UCSD-AML1 (cell line): ENCODE results near the gene TMEM240.
"Not testable (repeated sequence)": the region's sequence is repeated elsewhere in the genome, so short reads cannot be mapped to it uniquely, and the experiment has no call there.

Source experiments
- DNase-seq: peaks from one replicate; lab custom pipeline; 2025; ENCODE audit not compliant: unreplicated experiment; lab: John Stamatoyannopoulos, UW

Gene TMEM240

GRCh38 chr1:1527092-1527816, 13.2 kb downstream of the TMEM240 start:
- no peak for DNase-seq

DNA sequence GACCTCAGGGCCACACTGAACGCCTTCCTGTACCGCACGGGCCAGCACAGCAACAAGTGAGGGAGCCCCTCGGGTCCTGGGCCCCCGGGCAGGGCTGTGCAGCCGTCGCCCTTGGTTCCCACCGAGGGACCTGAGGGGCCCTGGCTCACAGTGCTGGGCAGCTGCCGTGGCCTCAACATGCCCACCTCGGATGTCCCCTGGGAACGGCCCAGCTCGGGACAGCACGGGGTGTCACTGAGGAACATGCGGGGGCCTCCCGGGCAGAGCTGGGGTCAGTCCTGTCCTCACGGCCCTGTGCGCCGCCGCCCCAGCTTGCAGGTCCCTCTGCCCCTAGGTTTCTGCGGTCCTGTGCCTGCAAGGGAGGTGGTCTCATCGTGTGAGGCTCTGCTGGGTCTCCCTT, 13.9 kb downstream of the TMEM240 start:
- not testable (repeated sequence) for DNase-seq

GRCh38 chr1:1524750-1525383, 15.6 kb downstream of the TMEM240 start:
- DNase-seq, result not testable (repeated sequence)

DNA sequence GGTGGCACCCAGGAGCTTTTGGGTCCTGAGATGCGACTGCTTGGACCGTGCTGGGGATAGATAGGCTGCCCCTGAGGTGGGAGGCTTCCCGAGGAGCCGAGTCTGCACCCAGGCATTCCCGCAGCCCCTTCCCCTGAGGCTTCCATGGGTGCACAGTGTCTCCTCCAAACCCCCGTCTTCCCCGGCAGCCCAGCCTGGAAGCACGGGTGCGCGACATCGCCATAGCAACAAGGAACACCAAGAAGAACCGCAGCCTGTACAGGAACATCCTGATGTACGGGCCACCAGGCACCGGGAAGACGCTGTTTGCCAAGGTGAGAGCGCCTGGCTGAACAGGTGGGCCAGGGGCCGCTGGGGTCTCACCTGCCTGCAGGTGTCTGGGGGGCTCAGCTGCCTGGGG, 16.8 kb downstream of the TMEM240 start:
- DNase-seq, result not testable (repeated sequence)

DNA sequence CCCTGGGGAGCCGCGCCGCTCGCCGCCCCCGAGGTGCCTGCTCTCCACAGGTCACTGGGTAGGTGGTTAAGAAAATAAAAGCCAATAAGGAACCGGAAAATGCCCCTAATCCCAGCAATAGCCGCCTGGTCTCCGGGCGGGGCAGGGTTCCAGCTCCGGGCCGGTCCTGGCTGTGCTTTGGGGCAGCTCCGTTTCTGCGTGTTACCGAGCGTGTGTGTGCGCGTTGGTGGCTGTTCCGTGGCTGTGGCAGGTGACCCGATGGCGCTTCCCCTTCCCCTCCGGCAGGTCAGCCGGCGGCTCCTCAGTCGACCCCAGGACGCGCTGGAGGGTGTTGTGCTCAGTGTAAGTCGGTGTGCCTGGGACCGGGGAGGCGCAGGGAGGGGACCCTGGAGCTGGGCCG, 17.2 kb downstream of the TMEM240 start:
- DNase-seq, result not testable (repeated sequence)

- not testable (repeated sequence) for DNase-seq
Observed at GRCh38 chr1:1522536-1522935, 17.9 kb downstream of the TMEM240 start.

GRCh38 chr1:1521331-1521730, 19.1 kb downstream of the TMEM240 start:
- no peak for DNase-seq

GRCh38 chr1:1519805-1520505, 20.5 kb downstream of the TMEM240 start:
- DNase-seq, result not testable (repeated sequence)

DNA sequence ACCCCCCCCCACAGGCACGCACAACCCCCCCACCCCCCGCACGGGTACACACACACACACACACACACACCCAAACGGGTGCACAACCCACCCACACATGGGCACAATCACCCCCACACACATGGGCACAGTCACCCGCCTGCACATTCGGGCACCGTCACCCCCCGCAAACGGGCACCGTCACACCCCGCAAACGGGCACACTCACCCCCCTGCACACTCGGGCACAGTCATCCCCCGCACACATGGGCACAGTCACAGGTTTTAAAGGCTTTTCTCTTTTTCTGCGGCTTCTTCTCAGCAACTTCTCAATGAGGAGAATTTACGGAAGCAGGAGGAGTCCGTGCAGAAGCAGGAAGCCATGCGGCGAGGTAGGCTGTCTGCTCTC, 21.8 kb downstream of the TMEM240 start:
- not testable (repeated sequence) for DNase-seq

- no peak for DNase-seq
Observed at GRCh38 chr1:1517973-1518620, 22.3 kb downstream of the TMEM240 start.

- DNase-seq, result not testable (repeated sequence)
Observed at GRCh38 chr1:1516923-1517322, 23.5 kb downstream of the TMEM240 start.

DNA sequence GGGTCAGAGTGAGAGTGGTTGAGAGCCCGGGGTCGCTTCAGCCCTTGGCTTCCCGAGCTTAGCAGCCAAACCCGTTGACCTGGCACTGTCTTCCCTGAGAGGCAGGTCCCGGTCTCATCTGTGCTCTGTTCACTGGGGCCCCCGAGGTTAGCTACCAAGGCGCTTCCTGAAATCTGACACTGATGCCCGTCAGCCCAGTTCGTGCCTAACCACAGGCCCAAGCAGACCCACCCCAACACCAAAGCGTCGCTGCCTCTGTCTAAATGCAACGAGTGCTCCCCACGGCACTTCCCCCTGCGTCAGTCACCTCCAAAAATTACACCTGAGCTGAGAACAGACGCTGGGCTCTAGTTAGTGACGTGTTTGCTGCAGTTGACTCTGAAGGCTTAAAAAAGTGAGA, 26.0 kb downstream of the TMEM240 start:
- not testable (repeated sequence) for DNase-seq

DNA sequence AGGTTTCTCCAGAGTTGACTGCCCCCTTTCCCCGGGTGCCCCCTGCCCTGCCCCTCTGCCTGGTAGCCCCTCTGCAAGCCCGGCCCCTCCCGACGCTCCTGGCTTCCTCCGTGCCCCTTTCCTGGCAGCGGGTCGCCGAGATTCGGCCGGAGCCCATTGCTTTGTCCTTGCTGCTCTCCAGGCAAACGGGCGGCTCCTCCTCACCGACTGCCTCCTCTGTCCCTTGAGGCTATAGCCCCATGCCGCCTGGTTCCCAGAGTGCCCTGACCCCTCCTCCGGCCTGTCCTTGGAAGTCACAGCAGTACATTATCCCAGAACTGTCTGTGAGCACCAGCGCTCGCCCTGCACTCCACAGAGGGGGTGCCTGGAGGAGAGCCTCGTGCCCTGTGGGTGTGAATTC, 26.7 kb downstream of the TMEM240 start:
- not testable (repeated sequence) for DNase-seq

GRCh38 chr1:1512425-1512824, 28.0 kb downstream of the TMEM240 start:
- DNase-seq, result not testable (repeated sequence)

DNA sequence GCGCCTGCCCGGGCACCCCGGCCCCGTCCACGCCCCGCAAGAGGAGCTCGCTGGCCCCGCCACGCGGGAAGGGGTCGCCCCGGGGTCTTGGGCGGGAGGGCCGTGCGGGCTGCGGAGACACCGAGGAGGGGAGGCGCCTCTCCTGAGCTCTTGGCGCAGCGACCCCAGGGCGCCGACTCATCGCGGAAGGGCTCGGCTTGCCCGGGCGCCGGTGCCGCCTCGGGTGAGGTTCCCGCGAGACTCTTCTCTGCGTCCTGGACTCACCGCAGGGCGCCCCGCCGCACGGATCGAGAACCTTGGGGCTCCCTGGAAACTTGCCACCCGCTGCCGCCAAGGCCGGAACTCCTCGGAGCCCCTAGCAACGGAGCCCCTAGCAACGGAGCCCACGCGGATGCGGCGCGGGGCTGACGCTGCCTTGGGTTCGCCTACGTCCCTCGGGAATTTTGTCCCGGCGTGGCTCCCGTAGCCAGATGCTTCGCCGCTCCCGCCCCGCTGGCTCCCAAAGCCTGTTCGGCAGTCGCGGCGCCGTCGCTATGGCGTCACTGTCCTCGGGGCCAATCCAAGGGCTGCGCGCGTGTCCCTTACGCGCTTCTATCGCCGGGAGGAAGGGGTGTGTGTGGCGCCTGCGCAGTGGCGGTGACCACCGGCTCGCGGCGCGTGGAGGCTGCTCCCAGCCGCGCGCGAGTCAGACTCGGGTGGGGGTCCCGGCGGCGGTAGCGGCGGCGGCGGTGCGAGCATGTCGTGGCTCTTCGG, 28.7 kb downstream of the TMEM240 start, which contains the start of gene ATAD3A:
TSS of gene ATAD3A (plus strand) at position 630 of the 753 bp plus-strand sequence. CDS start at position 737, 107 bp downstream.
- DNase-seq, result peak; percentile 97

GRCh38 chr1:1510912-1511532, 29.4 kb downstream of the TMEM240 start:
- DNase-seq, result no peak

DNA sequence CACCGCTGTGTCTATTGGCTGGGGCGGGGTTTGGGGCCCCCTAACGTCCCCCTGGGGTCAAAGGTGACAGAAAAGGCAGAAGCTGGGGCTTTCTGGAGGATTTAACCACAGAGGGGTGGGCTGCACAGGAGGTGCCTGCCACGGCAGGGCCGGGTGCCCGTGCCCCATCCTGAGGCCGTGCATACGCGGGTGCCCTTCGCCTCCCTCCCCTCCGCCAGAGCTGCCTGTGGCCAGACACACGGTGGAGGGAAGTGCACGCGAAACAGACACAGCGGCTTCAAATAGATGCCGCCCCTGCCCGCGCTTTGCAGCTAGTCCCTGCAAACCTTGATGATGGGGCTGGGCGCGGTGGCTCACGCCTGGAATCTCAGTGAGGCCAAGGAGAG, 31.0 kb downstream of the TMEM240 start:
- not testable (repeated sequence) for DNase-seq

GRCh38 chr1:1508775-1509464, 31.5 kb downstream of the TMEM240 start:
- not testable (repeated sequence) for DNase-seq

- DNase-seq, result no peak
Observed at GRCh38 chr1:1507305-1507704, 33.1 kb downstream of the TMEM240 start.

DNA sequence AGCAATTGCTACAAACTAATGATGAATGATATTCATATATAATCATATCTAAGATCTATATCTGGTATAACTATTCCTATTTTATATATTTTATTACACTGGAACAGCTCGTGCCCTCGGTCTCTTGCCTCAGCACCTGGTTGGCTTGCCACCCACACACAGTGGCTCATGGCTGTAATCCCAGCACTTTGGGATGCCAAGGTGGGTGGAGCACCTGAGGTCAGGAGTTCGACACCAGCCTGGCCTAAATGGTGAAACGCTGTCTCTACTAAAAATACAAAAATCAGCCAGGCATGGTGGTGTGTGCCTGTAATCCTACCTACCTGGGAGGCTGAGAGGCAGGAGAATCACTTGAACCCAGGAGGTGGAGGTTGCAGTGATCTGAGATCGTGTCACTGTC, 34.6 kb downstream of the TMEM240 start:
- not testable (repeated sequence) for DNase-seq
